GM21515 (cell line): Measurements from ENCODE around the gene ACTG2.

Experiments used
- ATAC-seq: cut with Tn5 transposase; IDR thresholded peaks from one replicate; pipeline ENCODE4 v1.9.1; 2021; ENCODE audit not compliant: unreplicated experiment

Gene ACTG2

DNA sequence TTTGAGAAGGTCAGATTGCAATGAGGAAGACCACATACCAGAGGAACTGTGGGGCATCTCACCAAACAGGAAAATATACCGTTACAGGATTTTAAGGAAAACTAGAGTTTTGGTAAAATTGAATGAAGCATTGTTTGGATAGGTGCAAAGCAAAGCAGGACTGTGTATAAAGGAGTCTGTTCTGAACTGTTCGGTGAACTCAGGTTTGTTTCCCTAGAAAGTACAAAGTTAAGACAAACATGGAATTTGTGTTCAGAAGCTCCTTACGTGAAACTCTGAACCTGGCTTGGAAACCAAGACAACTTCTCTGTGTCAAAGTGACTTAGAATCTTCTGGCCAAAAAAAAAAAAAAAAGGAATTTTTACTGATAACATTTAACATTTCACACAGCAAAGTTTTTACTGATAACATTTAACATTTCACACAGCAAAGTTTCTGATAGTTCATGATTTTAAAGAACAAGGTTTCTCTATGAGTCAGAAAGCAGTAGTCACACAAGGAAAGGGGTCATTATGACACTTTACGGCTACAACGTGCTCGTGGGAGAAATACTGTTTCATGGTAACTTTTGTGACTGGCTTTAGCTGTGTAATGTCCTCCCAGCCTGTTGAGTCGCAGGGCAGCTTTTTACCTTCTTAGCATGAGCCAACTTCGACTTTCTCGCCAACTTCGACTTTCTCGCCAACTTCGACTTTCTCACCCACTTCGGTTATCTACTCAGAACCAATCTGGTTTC lies 70.7 kb downstream of the ACTG2 start:
- ATAC-seq = no peak

DNA sequence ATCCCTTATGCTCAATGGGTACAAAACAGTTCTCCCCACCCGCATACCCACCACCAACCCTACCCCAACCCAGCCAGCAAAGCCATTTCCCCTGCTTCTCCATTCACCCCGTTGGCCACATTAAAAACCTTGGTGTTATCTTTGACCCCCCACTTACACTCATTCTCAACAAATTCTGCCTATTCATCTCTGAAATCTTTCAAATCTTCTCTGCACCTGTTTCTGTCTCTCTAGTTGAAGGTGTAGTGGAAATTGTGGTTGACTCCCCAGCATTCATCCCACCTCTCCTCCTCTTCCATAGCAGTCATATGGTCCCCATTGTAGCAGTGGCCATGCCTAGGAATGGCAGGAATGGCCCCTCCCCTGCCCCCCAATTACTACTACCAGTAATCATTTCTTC lies 71.4 kb downstream of the ACTG2 start:
- ATAC-seq = no peak

DNA sequence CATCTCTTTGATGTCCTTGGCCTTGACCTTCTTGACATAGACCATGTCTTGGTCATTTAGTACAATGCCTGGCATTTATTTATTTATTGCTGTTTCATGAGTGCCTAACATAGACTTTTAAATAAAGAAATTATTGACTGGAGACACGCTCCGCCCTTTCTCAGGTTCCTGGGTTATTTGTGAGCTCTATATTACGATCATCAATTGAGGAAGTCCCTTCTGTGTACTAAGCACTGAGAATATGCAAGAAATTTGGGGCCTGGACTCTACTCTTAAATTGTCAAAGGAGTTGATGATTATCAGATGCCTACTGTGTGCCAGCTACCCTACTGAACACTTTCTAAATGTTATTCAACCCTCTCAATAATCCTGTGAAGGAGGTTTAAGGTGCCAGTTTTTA lies 72.2 kb downstream of the ACTG2 start:
- ATAC-seq = no peak

DNA sequence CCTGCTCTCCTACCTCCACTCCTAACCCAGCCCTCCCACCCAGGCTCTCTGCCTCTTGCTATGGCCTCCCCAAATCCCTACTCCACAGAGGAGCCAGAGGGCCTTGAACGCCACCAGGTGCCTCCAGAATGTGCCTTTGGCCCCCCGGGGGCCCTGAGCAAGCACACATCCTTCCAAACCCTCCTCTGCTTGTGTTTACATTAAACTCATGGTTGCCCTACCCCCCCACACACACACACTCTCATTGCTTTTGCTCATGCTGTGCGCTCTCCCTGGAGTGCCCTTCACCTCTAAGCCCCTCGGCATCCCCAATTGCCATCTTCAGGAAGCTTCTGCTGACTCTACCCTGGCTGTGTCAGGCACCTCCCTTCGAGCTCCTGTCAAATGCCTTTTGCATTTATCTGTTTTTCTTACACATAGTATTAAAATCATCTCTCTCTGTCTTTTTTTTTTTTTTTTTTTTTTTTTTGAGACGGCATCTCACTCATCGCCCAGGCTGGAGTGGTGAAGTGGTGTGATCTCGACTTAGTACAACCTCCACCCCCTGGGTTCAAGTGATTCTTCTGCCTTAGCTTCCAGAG lies 75.6 kb downstream of the ACTG2 start:
- ATAC-seq = no peak

DNA sequence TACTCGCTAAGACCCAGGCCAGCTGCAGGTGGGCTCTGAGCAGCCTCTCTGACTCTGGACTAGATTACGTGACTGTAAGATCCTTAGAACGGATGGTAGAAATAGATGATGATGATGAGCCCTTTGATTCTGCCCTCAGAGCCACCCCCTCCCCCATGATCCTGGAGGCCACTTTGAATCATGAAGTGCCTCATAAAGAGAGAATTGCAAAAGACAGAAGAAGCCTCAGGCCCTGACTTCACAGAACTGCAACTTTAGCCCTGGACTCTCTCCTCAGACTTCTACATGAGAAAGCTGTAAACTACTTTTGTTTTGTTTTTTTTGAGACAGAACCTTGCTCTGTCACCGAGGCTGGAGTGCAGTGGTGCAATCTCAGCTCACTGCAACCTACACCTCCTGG lies 76.5 kb downstream of the ACTG2 start:
- ATAC-seq = no peak
